Neural cell (in vitro differentiated cells): ENCODE results near the gene CACNA1B. TPM values are rescaled to one million over a fixed set of nuclear protein-coding genes. Genes with fewer than 3 reads are reported as not detected.

Experiments
- H2AFZ ChIP-seq: fragments of 200-600, 300-800 bp; sonication (generic), shearing (Covaris generic); 2 replicates; pipeline ENCODE4 v1.6.0; 2014; ENCODE audit warnings: low read depth, mild to moderate bottlenecking, antibody characterized with exemption, low read length, moderate library complexity
- H3F3A ChIP-seq: fragments of 200-600 bp; shearing (Covaris generic); 2 replicates; pipeline ENCODE4 v1.6.1; 2016; ENCODE audit warnings: mild to moderate bottlenecking, moderate library complexity, mixed read lengths, antibody characterized with exemption, low read length; ENCODE audit not compliant: insufficient read depth, poor library complexity, severe bottlenecking
- H3K27ac ChIP-seq: fragments of 200-600, 300-800 bp; sonication (generic), shearing (Covaris generic); 2 replicates; pipeline ENCODE4 v1.5.1; 2014; ENCODE audit warnings: mild to moderate bottlenecking, low read length, moderate library complexity
- H3K27me3 ChIP-seq: fragments of 300-800, 200-600 bp; sonication (generic), shearing (Covaris generic); 2 replicates; pipeline ENCODE4 v1.6.0; 2014; ENCODE audit warnings: mild to moderate bottlenecking, low read depth, low read length, moderate library complexity; ENCODE audit not compliant: insufficient read depth
- H3K36me3 ChIP-seq: fragments of 300-800, 200-600 bp; sonication (generic), shearing (Covaris generic); 2 replicates; pipeline ENCODE4 v1.5.1; 2014; ENCODE audit warnings: mild to moderate bottlenecking, antibody characterized with exemption, low read length, moderate library complexity; ENCODE audit not compliant: insufficient read depth
- H3K4me2 ChIP-seq: fragments of 300-800, 200-600 bp; sonication (generic), shearing (Covaris generic); 2 replicates; pipeline ENCODE4 v1.6.0; 2014; ENCODE audit warnings: mild to moderate bottlenecking, low read length
- H3K4me3 ChIP-seq: fragments of 300-800, 200-600 bp; sonication (generic), shearing (Covaris generic); 2 replicates; pipeline ENCODE4 v1.5.1; 2014; ENCODE audit warnings: mild to moderate bottlenecking, low read length, moderate library complexity
- H3K79me2 ChIP-seq: fragments of 200-600 bp; shearing (Covaris generic); replicated peaks from 2 replicates; pipeline ENCODE4 v1.6.0; 2014; ENCODE audit warnings: mild to moderate bottlenecking, low read length, moderate library complexity; ENCODE audit not compliant: insufficient read depth
- H3K9ac ChIP-seq: fragments of 300-800, 200-600 bp; sonication (generic), shearing (Covaris generic); 2 replicates; pipeline ENCODE4 v1.6.1; 2016; ENCODE audit warnings: mild to moderate bottlenecking, low read length, mixed read lengths
- H3K9me2 ChIP-seq: fragments of 200-600 bp; shearing (Covaris generic); 2 replicates; pipeline ENCODE4 v1.6.1; 2016; ENCODE audit warnings: mild to moderate bottlenecking, low read length, mixed read lengths; ENCODE audit not compliant: insufficient read depth
- H3K9me3 ChIP-seq: fragments of 200-600, 300-800 bp; sonication (generic), shearing (Covaris generic); 2 replicates; pipeline ENCODE4 v1.6.1; 2016; ENCODE audit warnings: mild to moderate bottlenecking, mixed run types, low read length, moderate library complexity, mixed read lengths
- H4K20me1 ChIP-seq: fragments of 200-600 bp; shearing (Covaris generic); 2 replicates; pipeline ENCODE4 v1.6.1; 2016; ENCODE audit warnings: mild to moderate bottlenecking, mixed run types; ENCODE audit not compliant: insufficient read depth
- CTCF ChIP-seq: fragments of 450-650 bp; IDR thresholded peaks from 2 replicates; pipeline ENCODE4 v1.5.1; 2014; ENCODE audit warnings: antibody characterized with exemption, mild to moderate bottlenecking, moderate library complexity; ENCODE audit not compliant: poor library complexity, severe bottlenecking
- EP300 ChIP-seq: fragments of 450-650 bp; conservative IDR thresholded peaks from 2 replicates; pipeline ENCODE4 v1.6.1; 2014; ENCODE audit warnings: antibody characterized with exemption, mild to moderate bottlenecking, moderate library complexity; ENCODE audit not compliant: poor library complexity, severe bottlenecking
- EZH2 ChIP-seq: fragments of 200-600, 300-800 bp; shearing (Covaris generic), sonication (generic); IDR thresholded peaks from 2 replicates; pipeline ENCODE4 v1.6.1; 2014; ENCODE audit warnings: antibody characterized with exemption, low read length, borderline replicate concordance, mild to moderate bottlenecking; ENCODE audit not compliant: insufficient read depth, poor library complexity, severe bottlenecking
- MXI1 ChIP-seq: fragments of 450-650 bp; conservative IDR thresholded peaks from 2 replicates; pipeline ENCODE4 v1.6.1; 2014; ENCODE audit warnings: antibody characterized with exemption, mild to moderate bottlenecking; ENCODE audit not compliant: poor library complexity, severe bottlenecking
- POLR2AphosphoS5 ChIP-seq: IDR thresholded peaks from 2 replicates; pipeline ENCODE4 v1.6.1; 2012
- RAD21 ChIP-seq: fragments of 450-650 bp; conservative IDR thresholded peaks from 2 replicates; pipeline ENCODE4 v1.6.1; 2014; ENCODE audit warnings: antibody characterized with exemption, mild to moderate bottlenecking, moderate library complexity
- REST ChIP-seq: IDR thresholded peaks from 2 replicates; pipeline ENCODE4 v1.6.1; 2012; ENCODE audit warnings: borderline replicate concordance
- SMC3 ChIP-seq: fragments of 450-650 bp; conservative IDR thresholded peaks from 2 replicates; pipeline ENCODE4 v1.6.1; 2014; ENCODE audit warnings: antibody characterized with exemption, mild to moderate bottlenecking, moderate library complexity; ENCODE audit not compliant: poor library complexity
- TAF1 ChIP-seq: IDR thresholded peaks from 2 replicates; pipeline ENCODE4 v1.6.1; 2012; ENCODE audit warnings: low read depth
- polyA plus RNA-seq: library from polyadenylated mRNA; depleted of rRNA; stranded (reverse); fragments of >200 nt; gene quantifications from 2 replicates; pipeline ENCODE4 v1.2.3, GENCODE V29; 2014

Gene CACNA1B
- polyA plus RNA-seq, 1 donor from 2014 or later, result 5.8 TPM

DNA sequence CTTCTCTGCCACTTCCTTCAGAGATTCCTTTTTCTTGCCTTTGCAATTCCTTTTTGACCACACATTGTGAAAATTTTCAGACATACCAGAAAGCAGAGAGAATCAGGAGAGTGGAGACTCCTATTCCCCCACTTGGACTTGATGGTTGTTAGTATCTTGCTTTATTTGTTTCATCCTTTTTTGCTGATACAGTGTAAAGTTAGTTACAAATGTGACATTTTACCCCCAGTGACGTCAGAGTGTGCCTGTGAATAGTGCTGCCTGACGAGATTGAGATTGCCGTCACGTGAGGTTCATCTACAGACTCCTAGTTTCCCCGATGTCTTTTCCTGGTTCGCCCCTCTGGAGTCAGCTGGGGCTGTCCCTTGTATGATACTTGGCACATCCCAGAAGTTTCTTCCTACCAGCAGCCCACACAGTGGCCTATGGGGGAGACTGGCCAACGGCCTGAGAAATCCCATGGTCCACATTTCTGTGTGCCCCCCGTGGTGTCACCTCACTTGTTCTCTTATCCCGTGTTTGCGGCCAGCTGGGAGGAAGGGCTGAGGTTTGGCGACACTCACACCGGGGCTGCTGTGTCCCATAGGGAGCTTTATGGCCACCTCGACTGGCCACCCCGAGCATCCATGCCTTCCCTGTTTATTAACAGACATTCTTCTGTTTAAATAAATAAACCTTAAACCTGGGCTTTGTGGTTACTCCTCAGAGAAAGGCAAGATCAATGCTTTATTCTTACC, 48.2 kb upstream of the CACNA1B start:
- H3K9me2 ChIP-seq, result no peaks in the 10 kb centered on the region
- no peak overlapping the region for H3K27ac ChIP-seq
- H4K20me1 ChIP-seq, result no peaks in the 10 kb centered on the region
- no peak overlapping the region for H3K9ac ChIP-seq
- no peaks in the 10 kb centered on the region for H3K9me3 ChIP-seq
- H3K27me3 ChIP-seq, result no peaks in the 10 kb centered on the region
- H3K4me2 ChIP-seq, result no peak overlapping the region
- peaks cover 3% of the 10 kb centered on the region for H3K79me2 ChIP-seq
- TF ChIP-seq TAF1 (no peak), EP300 (no peak), REST (no peak), POLR2AphosphoS5 (no peak), CTCF (no peak), SMC3 (no peak), EZH2 (no peak), RAD21 (no peak), MXI1 (no peak)
- no peak overlapping the region for H2AFZ ChIP-seq
- H3K36me3 ChIP-seq, result peaks cover 8% of the 10 kb centered on the region
- no peaks in the 10 kb centered on the region for H3F3A ChIP-seq
- no peak overlapping the region for H3K4me3 ChIP-seq

DNA sequence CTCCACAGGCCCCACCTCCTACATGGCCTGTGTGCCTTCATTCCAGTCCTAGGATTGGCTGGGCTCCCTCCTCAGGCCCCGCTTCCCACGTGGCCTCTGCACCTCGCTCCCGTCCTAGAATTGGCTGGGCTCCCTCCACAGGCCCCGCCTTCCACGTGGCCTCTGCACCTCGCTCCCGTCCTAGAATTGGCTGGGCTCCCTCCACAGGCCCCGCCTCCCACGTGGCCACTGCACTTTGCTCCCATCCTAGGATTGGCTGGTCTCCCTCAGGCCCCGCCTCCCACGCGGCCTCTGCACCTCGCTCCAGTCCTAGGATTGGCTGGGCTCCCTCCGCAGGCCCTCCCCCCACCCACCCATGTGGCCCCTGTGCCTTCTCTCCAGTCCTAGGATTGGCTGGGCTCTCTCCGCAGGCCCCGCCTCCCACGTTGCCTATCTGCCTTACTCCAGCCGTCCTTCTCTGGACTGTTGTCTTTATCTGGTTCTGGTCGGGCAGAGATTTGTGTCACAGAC, 45.3 kb upstream of the CACNA1B start:
- H2AFZ ChIP-seq, result no peak overlapping the region
- no peak overlapping the region for H3K27ac ChIP-seq
- H3F3A ChIP-seq, result no peaks in the 10 kb centered on the region
- H3K27me3 ChIP-seq, result no peaks in the 10 kb centered on the region
- no peaks in the 10 kb centered on the region for H3K79me2 ChIP-seq
- H3K9ac ChIP-seq, result no peak overlapping the region
- peaks cover 8% of the 10 kb centered on the region for H3K36me3 ChIP-seq
- no peaks in the 10 kb centered on the region for H3K9me2 ChIP-seq
- no peak overlapping the region for H3K4me2 ChIP-seq
- H4K20me1 ChIP-seq, result no peaks in the 10 kb centered on the region
- TF ChIP-seq MXI1, result no peak
- TF ChIP-seq RAD21, result no peak
- no peak for TF ChIP-seq EP300
- H3K4me3 ChIP-seq, result no peak overlapping the region
- H3K9me3 ChIP-seq, result no peaks in the 10 kb centered on the region
